ENCODE results near the gene FTO.

Gene FTO

GRCh38 chr16:53892155-53892554 is 188.2 kb downstream of the FTO start:
- no peak for DNase-seq (ENCODE audit: extremely low read depth in 1 of 2, low read depth in 1 of 2)

GRCh38 chr16:53893731-53894435 is 189.9 kb downstream of the FTO start:
- DNase-seq (ENCODE audit: extremely low read depth in 1 of 2, low read depth in 1 of 2): no peak

- no peak for DNase-seq (ENCODE audit: extremely low read depth in 1 of 2, low read depth in 1 of 2)
Observed at GRCh38 chr16:53894686-53895085, 190.7 kb downstream of the FTO start.

GRCh38 chr16:53895433-53895832 is 191.5 kb downstream of the FTO start:
- DNase-seq (ENCODE audit: extremely low read depth in 1 of 2, low read depth in 1 of 2): no peak

- no peak for DNase-seq (ENCODE audit: extremely low read depth in 1 of 2, low read depth in 1 of 2)
Observed at GRCh38 chr16:53895851-53896250, 191.9 kb downstream of the FTO start.

- no peak for DNase-seq (ENCODE audit: extremely low read depth in 1 of 2, low read depth in 1 of 2)
Observed at GRCh38 chr16:53896722-53897121, 192.8 kb downstream of the FTO start.

- DNase-seq (ENCODE audit: extremely low read depth in 1 of 2, low read depth in 1 of 2): no peak
Observed at GRCh38 chr16:53898993-53899392, 195.0 kb downstream of the FTO start.

- DNase-seq (ENCODE audit: extremely low read depth in 1 of 2, low read depth in 1 of 2): no peak
Observed at GRCh38 chr16:53899431-53899830, 195.5 kb downstream of the FTO start.

- no peak for DNase-seq (ENCODE audit: extremely low read depth in 1 of 2, low read depth in 1 of 2)
Observed at GRCh38 chr16:53900667-53901066, 196.7 kb downstream of the FTO start.

GRCh38 chr16:53901408-53901807 is 197.5 kb downstream of the FTO start:
- DNase-seq (ENCODE audit: extremely low read depth in 1 of 2, low read depth in 1 of 2): no peak

GRCh38 chr16:53904533-53904932 is 200.6 kb downstream of the FTO start:
- DNase-seq (ENCODE audit: extremely low read depth in 1 of 2, low read depth in 1 of 2): no peak

GRCh38 chr16:53905028-53905427 is 201.1 kb downstream of the FTO start:
- no peak for DNase-seq (ENCODE audit: extremely low read depth in 1 of 2, low read depth in 1 of 2)

GRCh38 chr16:53908731-53909130 is 204.8 kb downstream of the FTO start:
- no peak for DNase-seq (ENCODE audit: extremely low read depth in 1 of 2, low read depth in 1 of 2)

- DNase-seq (ENCODE audit: extremely low read depth in 1 of 2, low read depth in 1 of 2): no peak
Observed at GRCh38 chr16:53910990-53911389, 207.0 kb downstream of the FTO start.

- no peak for DNase-seq (ENCODE audit: extremely low read depth in 1 of 2, low read depth in 1 of 2)
Observed at GRCh38 chr16:53911513-53911912, 207.6 kb downstream of the FTO start.

GRCh38 chr16:53912155-53912554 is 208.2 kb downstream of the FTO start:
- peak in 1 of 2 donors; percentile 45 for DNase-seq (ENCODE audit: extremely low read depth in 1 of 2, low read depth in 1 of 2)

- DNase-seq (ENCODE audit: extremely low read depth in 1 of 2, low read depth in 1 of 2): no peak
Observed at GRCh38 chr16:53913099-53913870, 209.3 kb downstream of the FTO start.

GRCh38 chr16:53913920-53914319 is 210.0 kb downstream of the FTO start:
- no peak for DNase-seq (ENCODE audit: extremely low read depth in 1 of 2, low read depth in 1 of 2)

- DNase-seq (ENCODE audit: extremely low read depth in 1 of 2, low read depth in 1 of 2): no peak
Observed at GRCh38 chr16:53914736-53915135, 210.8 kb downstream of the FTO start.

GRCh38 chr16:53915452-53916160 is 211.7 kb downstream of the FTO start:
- no peak for DNase-seq (ENCODE audit: extremely low read depth in 1 of 2, low read depth in 1 of 2)

GRCh38 chr16:53920988-53921387 is 217.0 kb downstream of the FTO start:
- DNase-seq (ENCODE audit: extremely low read depth in 1 of 2, low read depth in 1 of 2): no peak
